IMR-90 (cell line): ENCODE results near the gene GALNT17. TPM values are rescaled to one million over a fixed set of nuclear protein-coding genes. Genes with fewer than 3 reads are reported as not detected.

ENCODE experiments used
- ATAC-seq: fragments of 200-7000 bp; cut with Tn5 transposase; 2 replicates; pipeline ENCODE4 v1.9.1; 2020; ENCODE audit warnings: low read depth, mild to moderate bottlenecking, moderate library complexity
- BruUV-seq: library from RNA; stranded (reverse); fragments of 400-500 nt; replicated peaks from 2 replicates; lab custom pipeline; 2021; lab: Mats Ljungman, UMichigan
- CTCF ChIA-PET: fragments of 300-600 bp; formaldehyde crosslinking; extraction: SDS; loops from one replicate; lab custom pipeline; 2021; ENCODE audit warnings: antibody characterized with exemption; lab: Yijun Ruan, JAX
- POLR2A ChIA-PET: fragments of 300-600 bp; sonication (Branson Sonifier 250); formaldehyde crosslinking; loops from one replicate; lab custom pipeline; 2022; ENCODE audit warnings: antibody characterized with exemption; ENCODE audit not compliant: unreplicated experiment; lab: Charles Lee
- DNase-seq: peaks from one replicate; pipeline ENCODE4 v3.0.0; 2013
- H2AFZ ChIP-seq: replicated peaks from 2 replicates; pipeline ENCODE3; 2013; ENCODE audit warnings: low read length, mild to moderate bottlenecking; ENCODE audit not compliant: poor library complexity
- H2AK5ac ChIP-seq: 2 replicates; pipeline ENCODE4 v1.6.1; 2013; ENCODE audit warnings: low read depth, low read length, inconsistent platforms
- H2AK9ac ChIP-seq: replicated peaks from 2 replicates; pipeline ENCODE3; 2013; ENCODE audit warnings: mild to moderate bottlenecking, low read depth, low read length, moderate library complexity; ENCODE audit not compliant: poor library complexity
- H2BK120ac ChIP-seq: 2 replicates; pipeline ENCODE4 v1.6.1; 2013; ENCODE audit warnings: low read depth, low read length, inconsistent platforms
- H2BK15ac ChIP-seq: 3 replicates; pipeline ENCODE4 v1.6.1; 2013; ENCODE audit warnings: low read depth, low read length, inconsistent platforms
- H2BK20ac ChIP-seq: 2 replicates; pipeline ENCODE4 v1.6.1; 2013; ENCODE audit warnings: low read depth, mild to moderate bottlenecking, inconsistent platforms, low read length, moderate library complexity
- H2BK5ac ChIP-seq: 2 replicates; pipeline ENCODE4 v1.6.1; 2013; ENCODE audit warnings: mild to moderate bottlenecking, low read depth, low read length, inconsistent platforms; ENCODE audit not compliant: poor library complexity, severe bottlenecking
- H3K14ac ChIP-seq: replicated peaks from 2 replicates; pipeline ENCODE4 v1.6.1; 2013; ENCODE audit warnings: low read depth, low read length, inconsistent platforms
- H3K18ac ChIP-seq: 2 replicates; pipeline ENCODE4 v1.6.1; 2013; ENCODE audit warnings: low read depth, low read length, control low read depth
- H3K23ac ChIP-seq: 2 replicates; pipeline ENCODE4 v1.6.1; 2013; ENCODE audit warnings: low read depth, low read length, inconsistent platforms
- H3K27ac ChIP-seq: 2 replicates; pipeline ENCODE4 v1.5.1; 2013; ENCODE audit warnings: mild to moderate bottlenecking, control low read depth, low read length; ENCODE audit not compliant: insufficient read depth
- H3K27me3 ChIP-seq: 2 replicates; pipeline ENCODE4 v1.6.1; 2013; ENCODE audit warnings: low read length; ENCODE audit not compliant: control insufficient read depth, insufficient read depth
- H3K36me3 ChIP-seq: 2 replicates; pipeline ENCODE4 v1.6.1; 2013; ENCODE audit warnings: low read length, mixed read lengths; ENCODE audit not compliant: control insufficient read depth, insufficient read depth
- H3K4ac ChIP-seq: 2 replicates; pipeline ENCODE4 v1.6.1; 2013; ENCODE audit warnings: low read depth, low read length, inconsistent platforms
- H3K4me1 ChIP-seq: 2 replicates; pipeline ENCODE4 v1.6.1; 2013; ENCODE audit warnings: low read length, mixed read lengths; ENCODE audit not compliant: control insufficient read depth, insufficient read depth
- H3K4me2 ChIP-seq: 2 replicates; pipeline ENCODE4 v1.6.1; 2013; ENCODE audit warnings: low read depth, mild to moderate bottlenecking, control low read depth, low read length, moderate library complexity
- H3K4me3 ChIP-seq: 2 replicates; pipeline ENCODE4 v1.5.1; 2013; ENCODE audit warnings: low read depth, mild to moderate bottlenecking, control low read depth, low read length, moderate library complexity; ENCODE audit not compliant: insufficient read depth
- H3K56ac ChIP-seq: 2 replicates; pipeline ENCODE4 v1.6.1; 2013; ENCODE audit warnings: low read length, inconsistent platforms; ENCODE audit not compliant: insufficient read depth; ENCODE audit errors: extremely low read depth
- H3K79me1 ChIP-seq, 2 experiments: 2 replicates each; pipeline ENCODE4 v1.6.1; 2013; ENCODE audit warnings: low read length in 2 of 2, inconsistent platforms in 1 of 2, low read depth in 1 of 2
- H3K9ac ChIP-seq: 2 replicates; pipeline ENCODE4 v1.6.1; 2013; ENCODE audit warnings: low read depth, low read length, control low read depth
- H3K9me1 ChIP-seq: 2 replicates; pipeline ENCODE4 v1.6.1; 2013; ENCODE audit warnings: low read length, inconsistent platforms; ENCODE audit not compliant: insufficient read depth
- H3K9me3 ChIP-seq: 2 replicates; pipeline ENCODE4 v1.6.1; 2013; ENCODE audit warnings: low read length; ENCODE audit not compliant: control insufficient read depth, insufficient read depth
- H4K20me1 ChIP-seq: 2 replicates; pipeline ENCODE4 v1.6.1; 2013; ENCODE audit warnings: low read length, inconsistent platforms; ENCODE audit not compliant: insufficient read depth
- H4K5ac ChIP-seq: 2 replicates; pipeline ENCODE4 v1.6.1; 2013; ENCODE audit warnings: mild to moderate bottlenecking, low read depth, low read length, control low read depth
- H4K8ac ChIP-seq, 2 experiments: 2 replicates each; pipeline ENCODE4 v1.6.1; 2013; ENCODE audit warnings: low read depth in 2 of 2, low read length in 2 of 2, control low read depth in 1 of 2, inconsistent platforms in 1 of 2
- H4K91ac ChIP-seq: 2 replicates; pipeline ENCODE4 v1.6.1; 2013; ENCODE audit warnings: low read depth, low read length, inconsistent platforms; ENCODE audit not compliant: insufficient read depth
- FOS ChIP-seq: fragments of 150-350 bp; IDR thresholded peaks from 2 replicates; pipeline ENCODE4 v1.6.1; 2016; ENCODE audit warnings: low read depth, low read length
- MAZ ChIP-seq: IDR thresholded peaks from 2 replicates; pipeline ENCODE4 v1.6.1; 2012; ENCODE audit warnings: low read depth, mild to moderate bottlenecking, low read length, improper control_type of control experiment, moderate library complexity, borderline replicate concordance
- MXI1 ChIP-seq: IDR thresholded peaks from 2 replicates; pipeline ENCODE4 v1.6.1; 2012; ENCODE audit warnings: low read depth, mild to moderate bottlenecking, low read length, moderate library complexity, borderline replicate concordance
- SMC3 ChIP-seq: fragments of 150-350 bp; IDR thresholded peaks from 2 replicates; pipeline ENCODE4 v1.6.1; 2016; ENCODE audit warnings: low read depth, mild to moderate bottlenecking, antibody characterized with exemption, low read length, moderate library complexity
- WGBS, 2 experiments: methylation state at CpG; one replicate each; pipeline versions ENCODE4 v1.1.5 to v1.1.7; 2013; ENCODE audit warnings: missing lambda C conversion rate in 2 of 2; ENCODE audit not compliant: insufficient read length in 1 of 2; ENCODE audit errors: extremely low coverage in 2 of 2; 5-methylcytosine and 5-hydroxymethylcytosine counted together
- dilution Hi-C: fragments of 300-500 bp; cut with HindIII; formaldehyde crosslinking; loops from one replicate; pipeline ENCODE4 v1.14.3; 2018; ENCODE audit warnings: low sequenced_read_pairs; ENCODE audit not compliant: unreplicated experiment
- in situ Hi-C: fragments of 300-500 bp; cut with MboI; formaldehyde crosslinking; loops from 3 replicates; pipeline ENCODE4 v1.14.3; 2019; ENCODE audit warnings: low sequenced_read_pairs, inconsistent platforms, mixed read lengths
- intact Hi-C: fragments of 100-400 bp; cut with micrococcal nuclease; formaldehyde crosslinking; loops from 2 replicates; pipeline ENCODE4 v1.10.0; 2022
- polyA plus RNA-seq, 3 experiments: library from polyadenylated mRNA; depleted of rRNA; stranded (reverse); fragments of >200 nt; gene quantifications; 2 replicates each; pipeline ENCODE4 v1.2.3, GENCODE V29; 2012; ENCODE audit warnings: low replicate concordance in 1 of 3
- total RNA-seq: library from RNA; depleted of rRNA; stranded (reverse); fragments of >200 nt; gene quantifications from 2 replicates; pipeline ENCODE4 v1.2.3, GENCODE V29; 2012
- TF ChIP-seq, protein P1 (sequence below): fragments of 150-350 bp; IDR thresholded peaks from 2 replicates; pipeline ENCODE4 v1.6.1; 2017; ENCODE audit warnings: mild to moderate bottlenecking, antibody characterized with exemption, low read length, low read depth

The GALNT17 gene
- total and polyA plus RNA-seq, 2 of the 4 experiments (the other 2 are of a cell fraction): not detected

DNA sequence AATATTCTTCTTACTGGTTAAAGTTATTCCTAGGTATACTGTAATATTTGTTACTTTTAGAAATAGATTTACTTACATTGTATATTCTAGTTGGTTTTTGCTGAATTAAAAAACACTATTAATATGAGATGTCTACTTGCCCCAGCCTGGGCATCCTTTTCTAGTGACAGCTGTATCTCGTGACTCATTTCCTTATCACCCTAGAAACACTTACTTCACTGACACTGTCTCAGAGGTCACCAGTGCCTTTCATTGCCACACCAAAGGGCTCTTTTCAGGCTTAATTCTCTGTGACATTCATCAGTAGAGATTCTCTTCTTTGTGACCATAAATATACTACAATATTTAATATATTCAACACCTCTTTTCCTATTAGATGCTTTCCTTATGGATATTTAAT is 194.7 kb downstream of the GALNT17 start:
- dilution Hi-C loops: no loop called here
- ATAC-seq (no peak), DNase-seq (no peak)
- H4K20me1 ChIP-seq: no peaks in the 10 kb centered on the region
- POLR2A ChIA-PET: no interaction called here
- intact Hi-C loops: no loop called here
- CTCF ChIA-PET: no interaction called here
- no peaks in the 10 kb centered on the region for H3K36me3 ChIP-seq
- H3K9me3 ChIP-seq: peaks cover 25% of the 10 kb centered on the region
- H4K5ac ChIP-seq: no peak overlapping the region
- H4K91ac ChIP-seq: no peak overlapping the region
- no peak overlapping the region for H2BK15ac ChIP-seq
- H3K27me3 ChIP-seq: no peaks in the 10 kb centered on the region
- H3K9me1 ChIP-seq: no peaks in the 10 kb centered on the region
- H3K14ac ChIP-seq: no peak overlapping the region
- H2BK120ac ChIP-seq: no peak overlapping the region
- in situ Hi-C loops: no loop called here
- H3K4ac ChIP-seq: no peak overlapping the region
- no peaks in the 10 kb centered on the region for H3K4me1 ChIP-seq
- BruUV-seq: no TSS peak
- H2AK9ac ChIP-seq: no peak overlapping the region
- TF ChIP-seq MAZ (no peak), MXI1 (no peak), FOS (no peak), SMC3 (no peak)
- TF ChIP-seq, protein P1, sequence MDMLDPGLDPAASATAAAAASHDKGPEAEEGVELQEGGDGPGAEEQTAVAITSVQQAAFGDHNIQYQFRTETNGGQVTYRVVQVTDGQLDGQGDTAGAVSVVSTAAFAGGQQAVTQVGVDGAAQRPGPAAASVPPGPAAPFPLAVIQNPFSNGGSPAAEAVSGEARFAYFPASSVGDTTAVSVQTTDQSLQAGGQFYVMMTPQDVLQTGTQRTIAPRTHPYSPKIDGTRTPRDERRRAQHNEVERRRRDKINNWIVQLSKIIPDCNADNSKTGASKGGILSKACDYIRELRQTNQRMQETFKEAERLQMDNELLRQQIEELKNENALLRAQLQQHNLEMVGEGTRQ: no peak
- H3K4me3 ChIP-seq: no peak overlapping the region
- H3K23ac ChIP-seq: no peak overlapping the region
- no peak overlapping the region for H3K18ac ChIP-seq
- WGBS, 2 experiments: 0% methylated on average over 1 of the region's 1 CpG; no CpG with 5 or more reads in 1 of the 2 experiments
- no peak overlapping the region for H3K9ac ChIP-seq
- H2AFZ ChIP-seq: no peak overlapping the region
- no peak overlapping the region for H4K8ac ChIP-seq
- H3K56ac ChIP-seq: no peak overlapping the region
- H3K79me1 ChIP-seq: no peaks in the 10 kb centered on the region
- no peak overlapping the region for H3K27ac ChIP-seq
- no peak overlapping the region for H3K4me2 ChIP-seq
- H2AK5ac ChIP-seq: no peak overlapping the region
- no peak overlapping the region for H2BK5ac ChIP-seq
- no peak overlapping the region for H2BK20ac ChIP-seq
